ENCODE measurements around the gene MYBPC2.
A peak's percentile ranks its signal among the peaks of the same experiment; 100 is the strongest.

Gene MYBPC2

GRCh38 chr19:50497022-50497405 lies 64.3 kb downstream of the MYBPC2 start:
- H3K27ac Mint-ChIP-seq: no peak overlapping the region
- H3K27me3 Mint-ChIP-seq (ENCODE audit: low read depth): no peaks in the 10 kb centered on the region
- peaks cover 4% of the 10 kb centered on the region for H3K4me1 Mint-ChIP-seq (ENCODE audit: low read depth)
- H3K4me3 Mint-ChIP-seq: no peak overlapping the region
- H3K9me3 Mint-ChIP-seq: no peaks in the 10 kb centered on the region
- no peaks in the 10 kb centered on the region for H3K36me3 Mint-ChIP-seq (ENCODE audit: low read depth)

GRCh38 chr19:50498219-50499056 lies 65.7 kb downstream of the MYBPC2 start:
- Mint-ChIP-seq H3K27ac (no peak overlapping the region), H3K27me3 (ENCODE audit: low read depth) (no peaks in the 10 kb centered on the region), H3K4me1 (ENCODE audit: low read depth) (no peaks in the 10 kb centered on the region), H3K36me3 (ENCODE audit: low read depth) (no peaks in the 10 kb centered on the region), H3K4me3 (no peak overlapping the region), H3K9me3 (no peaks in the 10 kb centered on the region)

GRCh38 chr19:50500060-50500752 lies 67.5 kb downstream of the MYBPC2 start:
- H3K36me3 Mint-ChIP-seq (ENCODE audit: low read depth): no peaks in the 10 kb centered on the region
- H3K4me3 Mint-ChIP-seq: no peak overlapping the region
- no peaks in the 10 kb centered on the region for H3K4me1 Mint-ChIP-seq (ENCODE audit: low read depth)
- H3K27ac Mint-ChIP-seq: no peak overlapping the region
- H3K9me3 Mint-ChIP-seq: no peaks in the 10 kb centered on the region
- no peaks in the 10 kb centered on the region for H3K27me3 Mint-ChIP-seq (ENCODE audit: low read depth)

GRCh38 chr19:50500753-50501151 lies 68.1 kb downstream of the MYBPC2 start:
- no peaks in the 10 kb centered on the region for H3K27me3 Mint-ChIP-seq (ENCODE audit: low read depth)
- no peaks in the 10 kb centered on the region for H3K9me3 Mint-ChIP-seq
- H3K36me3 Mint-ChIP-seq (ENCODE audit: low read depth): no peaks in the 10 kb centered on the region
- H3K4me1 Mint-ChIP-seq (ENCODE audit: low read depth): no peaks in the 10 kb centered on the region
- H3K4me3 Mint-ChIP-seq: no peak overlapping the region
- H3K27ac Mint-ChIP-seq: peak overlapping the region; percentile 55

GRCh38 chr19:50501186-50501567 lies 68.5 kb downstream of the MYBPC2 start:
- Mint-ChIP-seq H3K36me3 (ENCODE audit: low read depth) (no peaks in the 10 kb centered on the region), H3K27ac (peak overlapping the region; percentile 55), H3K9me3 (no peaks in the 10 kb centered on the region), H3K4me1 (ENCODE audit: low read depth) (no peaks in the 10 kb centered on the region), H3K4me3 (no peak overlapping the region), H3K27me3 (ENCODE audit: low read depth) (no peaks in the 10 kb centered on the region)

DNA sequence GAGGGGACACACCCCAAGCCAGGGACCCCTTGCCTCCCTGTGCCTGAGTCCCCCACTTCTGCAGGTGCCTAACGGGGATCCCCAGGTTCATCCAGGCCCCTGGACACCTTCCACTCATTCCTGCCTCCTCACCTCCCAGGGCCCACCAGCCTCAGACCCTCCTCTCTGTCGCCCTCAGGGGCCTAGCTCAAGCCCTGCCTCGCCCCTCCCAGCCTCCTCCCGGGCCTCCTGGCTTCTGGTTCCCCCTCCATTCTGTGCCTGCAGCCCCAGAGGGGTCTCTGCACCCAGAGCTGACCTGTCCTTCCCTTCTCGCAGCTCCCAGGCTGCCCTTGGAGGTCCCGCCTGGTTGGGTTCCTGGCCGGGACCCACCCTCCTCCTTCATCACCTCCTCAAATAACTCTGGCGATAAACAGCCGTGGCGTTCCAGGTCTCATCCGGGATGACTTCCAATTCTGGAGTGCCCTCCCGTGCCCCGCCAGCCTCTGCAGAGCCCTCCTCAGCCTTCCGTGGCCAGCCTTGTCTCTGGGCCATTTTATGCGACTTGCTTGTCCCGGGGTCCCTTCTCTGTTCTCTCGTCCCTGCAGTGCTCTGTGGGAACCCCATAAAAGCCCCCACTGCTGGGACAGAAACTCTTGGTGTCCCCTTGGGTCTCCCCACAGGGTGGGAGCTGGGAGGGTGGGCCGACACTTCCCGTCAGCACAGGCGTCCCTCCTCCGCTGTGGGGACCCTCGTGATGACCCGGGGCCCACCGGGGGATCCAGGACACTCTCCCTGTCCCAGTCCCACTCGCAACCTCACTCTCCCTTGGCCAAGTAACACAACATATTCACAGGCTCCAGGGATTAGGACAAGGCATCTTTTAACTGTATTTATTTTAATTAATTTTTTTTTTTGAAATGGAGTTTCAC lies 69.1 kb downstream of the MYBPC2 start:
- H3K4me3 Mint-ChIP-seq: no peak overlapping the region

GRCh38 chr19:50505856-50506611 lies 73.3 kb downstream of the MYBPC2 start:
- no peak overlapping the region for H3K27ac Mint-ChIP-seq
- H3K27me3 Mint-ChIP-seq (ENCODE audit: low read depth): no peaks in the 10 kb centered on the region
- no peaks in the 10 kb centered on the region for H3K9me3 Mint-ChIP-seq
- H3K4me3 Mint-ChIP-seq: no peak overlapping the region
- H3K4me1 Mint-ChIP-seq (ENCODE audit: low read depth): peaks cover 11% of the 10 kb centered on the region
- H3K36me3 Mint-ChIP-seq (ENCODE audit: low read depth): peaks cover 10% of the 10 kb centered on the region

More for the DNA sequence above, 69.1 kb downstream of the MYBPC2 start:
- Mint-ChIP-seq H3K27me3 (ENCODE audit: low read depth) (no peaks in the 10 kb centered on the region), H3K9me3 (no peaks in the 10 kb centered on the region), H3K36me3 (ENCODE audit: low read depth) (no peaks in the 10 kb centered on the region), H3K27ac (no peak overlapping the region), H3K4me1 (ENCODE audit: low read depth) (no peaks in the 10 kb centered on the region)

DNA sequence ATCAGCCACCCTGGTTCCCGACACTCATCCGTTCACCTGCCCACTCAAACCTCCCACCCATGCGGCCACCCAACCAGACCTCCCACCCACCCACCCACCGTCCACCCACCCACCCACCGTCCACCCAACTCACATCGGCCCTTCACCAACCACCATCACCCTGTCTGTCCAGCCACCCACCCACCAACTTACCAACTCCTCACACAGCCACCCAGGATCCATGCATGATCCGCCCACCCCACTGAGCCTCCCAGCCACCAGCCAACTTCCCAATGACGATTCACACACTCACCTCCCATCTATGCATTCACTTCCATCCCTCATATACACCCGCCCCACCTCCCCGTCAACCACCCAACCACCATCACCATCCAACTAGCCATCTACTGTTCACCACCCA lies 74.0 kb downstream of the MYBPC2 start:
- no peak overlapping the region for H3K4me3 Mint-ChIP-seq
- no peak overlapping the region for H3K27ac Mint-ChIP-seq
- H3K36me3 Mint-ChIP-seq (ENCODE audit: low read depth): peaks cover 10% of the 10 kb centered on the region
- H3K4me1 Mint-ChIP-seq (ENCODE audit: low read depth): peaks cover 14% of the 10 kb centered on the region
- no peaks in the 10 kb centered on the region for H3K27me3 Mint-ChIP-seq (ENCODE audit: low read depth)
- no peaks in the 10 kb centered on the region for H3K9me3 Mint-ChIP-seq

- Mint-ChIP-seq H3K36me3 (ENCODE audit: low read depth) (peaks cover 10% of the 10 kb centered on the region), H3K4me3 (no peak overlapping the region), H3K9me3 (no peaks in the 10 kb centered on the region)
Observed at GRCh38 chr19:50507376-50507775, 74.7 kb downstream of the MYBPC2 start.

GRCh38 chr19:50508843-50509190 lies 76.1 kb downstream of the MYBPC2 start:
- H3K9me3 Mint-ChIP-seq: no peaks in the 10 kb centered on the region
- peak overlapping the region; percentile 70 for H3K27ac Mint-ChIP-seq
- no peaks in the 10 kb centered on the region for H3K27me3 Mint-ChIP-seq (ENCODE audit: low read depth)
- H3K4me3 Mint-ChIP-seq: peak overlapping the region; percentile 68
- peaks cover 15% of the 10 kb centered on the region for H3K4me1 Mint-ChIP-seq (ENCODE audit: low read depth)
- peaks cover 10% of the 10 kb centered on the region for H3K36me3 Mint-ChIP-seq (ENCODE audit: low read depth)

More at GRCh38 chr19:50507376-50507775, 74.7 kb downstream of the MYBPC2 start:
- no peaks in the 10 kb centered on the region for H3K27me3 Mint-ChIP-seq (ENCODE audit: low read depth)
- peaks cover 15% of the 10 kb centered on the region for H3K4me1 Mint-ChIP-seq (ENCODE audit: low read depth)
- peak overlapping the region; percentile 26 for H3K27ac Mint-ChIP-seq

DNA sequence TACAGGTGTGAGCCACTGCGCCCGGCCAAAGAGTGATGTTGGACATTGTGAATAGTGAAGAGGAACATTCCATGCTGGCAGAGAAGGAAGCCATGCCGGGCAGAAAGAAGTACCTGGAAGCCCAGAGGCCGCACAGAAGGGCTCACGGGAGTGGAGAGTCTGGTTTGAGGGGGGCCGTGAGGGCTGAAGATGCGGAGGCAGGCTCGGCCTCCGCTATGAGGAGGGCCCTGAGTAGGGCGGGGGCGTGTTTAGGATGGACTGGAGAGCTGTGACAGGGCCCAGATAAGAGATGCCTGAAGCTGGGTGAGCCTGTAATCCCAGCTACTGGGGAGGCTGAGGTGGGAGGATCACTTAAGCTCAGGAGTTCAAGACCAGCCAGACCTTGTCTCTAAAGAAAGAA lies 76.7 kb downstream of the MYBPC2 start:
- Mint-ChIP-seq H3K9me3 (no peaks in the 10 kb centered on the region), H3K4me3 (peak overlapping the region; percentile 40), H3K36me3 (ENCODE audit: low read depth) (peaks cover 10% of the 10 kb centered on the region), H3K27me3 (ENCODE audit: low read depth) (no peaks in the 10 kb centered on the region), H3K27ac (peak overlapping the region; percentile 62), H3K4me1 (ENCODE audit: low read depth) (peaks cover 15% of the 10 kb centered on the region)

GRCh38 chr19:50510121-50510670 lies 77.5 kb downstream of the MYBPC2 start:
- no peaks in the 10 kb centered on the region for H3K9me3 Mint-ChIP-seq
- H3K27ac Mint-ChIP-seq: peak overlapping the region; percentile 98
- H3K4me1 Mint-ChIP-seq (ENCODE audit: low read depth): peaks cover 15% of the 10 kb centered on the region
- no peaks in the 10 kb centered on the region for H3K27me3 Mint-ChIP-seq (ENCODE audit: low read depth)
- H3K4me3 Mint-ChIP-seq: peak overlapping the region; percentile 97
- H3K36me3 Mint-ChIP-seq (ENCODE audit: low read depth): peaks cover 10% of the 10 kb centered on the region

DNA sequence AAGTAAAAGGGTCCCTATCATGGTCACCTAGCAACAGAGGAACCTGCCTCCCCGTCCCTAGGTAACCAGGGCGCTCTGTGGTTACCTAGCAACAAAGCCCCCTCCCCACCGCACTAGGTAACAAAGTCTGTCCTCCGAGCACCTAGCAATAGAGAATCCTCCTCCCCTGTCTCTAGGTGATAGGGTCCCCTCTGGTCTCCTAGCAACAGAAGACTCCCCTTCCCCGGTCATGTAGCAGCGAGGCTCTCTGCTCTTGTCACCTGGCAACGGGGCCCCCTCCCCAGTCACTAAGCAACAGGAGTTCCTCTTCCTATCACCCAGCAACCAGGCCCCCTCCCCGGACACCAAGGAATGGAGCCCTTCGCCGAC lies 78.0 kb downstream of the MYBPC2 start:
- no peaks in the 10 kb centered on the region for H3K9me3 Mint-ChIP-seq
- peaks cover 15% of the 10 kb centered on the region for H3K4me1 Mint-ChIP-seq (ENCODE audit: low read depth)

More for the DNA sequence above, 78.0 kb downstream of the MYBPC2 start:
- Mint-ChIP-seq H3K27ac (peak overlapping the region; percentile 98), H3K36me3 (ENCODE audit: low read depth) (peaks cover 10% of the 10 kb centered on the region), H3K4me3 (peak overlapping the region; percentile 97), H3K27me3 (ENCODE audit: low read depth) (no peaks in the 10 kb centered on the region)
